ENCODE measurements around the gene IFNB1. TPM values are rescaled to one million over a fixed set of nuclear protein-coding genes. Genes with fewer than 3 reads are reported as not detected.

IFNB1 gene
- total RNA-seq, result not detected
- long read RNA-seq, result 0 reads

DNA sequence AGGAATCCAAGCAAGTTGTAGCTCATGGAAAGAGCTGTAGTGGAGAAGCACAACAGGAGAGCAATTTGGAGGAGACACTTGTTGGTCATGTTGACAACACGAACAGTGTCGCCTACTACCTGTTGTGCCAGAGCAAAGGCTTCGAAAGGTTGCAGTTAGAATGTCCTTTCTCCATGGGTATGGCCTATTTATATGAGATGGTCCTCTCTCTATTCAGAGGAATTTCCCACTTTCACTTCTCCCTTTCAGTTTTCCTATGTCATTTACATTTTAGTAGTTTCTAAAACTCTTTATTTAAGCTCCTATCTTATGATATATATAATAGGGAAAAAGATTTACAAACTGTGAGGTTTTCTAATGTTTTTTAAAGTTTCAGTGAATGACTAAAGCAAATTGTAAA lies at the start of gene IFNB1:
TSS of gene IFNB1 (minus strand) at position 162 of the 400 bp plus-strand sequence. CDS start at position 89, 73 bp downstream.
- no peak for DNase-seq
- H3K27me3 ChIP-seq (ENCODE audit: low read depth), result no peaks in the 10 kb centered on the region
- no peak for ATAC-seq
- peaks cover 3% of the 10 kb centered on the region for H3K4me1 ChIP-seq
- TF ChIP-seq, protein P1, sequence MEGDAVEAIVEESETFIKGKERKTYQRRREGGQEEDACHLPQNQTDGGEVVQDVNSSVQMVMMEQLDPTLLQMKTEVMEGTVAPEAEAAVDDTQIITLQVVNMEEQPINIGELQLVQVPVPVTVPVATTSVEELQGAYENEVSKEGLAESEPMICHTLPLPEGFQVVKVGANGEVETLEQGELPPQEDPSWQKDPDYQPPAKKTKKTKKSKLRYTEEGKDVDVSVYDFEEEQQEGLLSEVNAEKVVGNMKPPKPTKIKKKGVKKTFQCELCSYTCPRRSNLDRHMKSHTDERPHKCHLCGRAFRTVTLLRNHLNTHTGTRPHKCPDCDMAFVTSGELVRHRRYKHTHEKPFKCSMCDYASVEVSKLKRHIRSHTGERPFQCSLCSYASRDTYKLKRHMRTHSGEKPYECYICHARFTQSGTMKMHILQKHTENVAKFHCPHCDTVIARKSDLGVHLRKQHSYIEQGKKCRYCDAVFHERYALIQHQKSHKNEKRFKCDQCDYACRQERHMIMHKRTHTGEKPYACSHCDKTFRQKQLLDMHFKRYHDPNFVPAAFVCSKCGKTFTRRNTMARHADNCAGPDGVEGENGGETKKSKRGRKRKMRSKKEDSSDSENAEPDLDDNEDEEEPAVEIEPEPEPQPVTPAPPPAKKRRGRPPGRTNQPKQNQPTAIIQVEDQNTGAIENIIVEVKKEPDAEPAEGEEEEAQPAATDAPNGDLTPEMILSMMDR (IDR thresholded peaks at IDR 0.05), result no peak
- H3K27ac ChIP-seq, result no peak within 1 kb of the TSS
- intact Hi-C loops (cut with DNase I), result no loop called here
- no peaks in the 10 kb centered on the region for H3K9me3 ChIP-seq
- H3K36me3 ChIP-seq, result no peaks in the 10 kb centered on the region
- H3K4me3 ChIP-seq, result no peak within 1 kb of the TSS

DNA sequence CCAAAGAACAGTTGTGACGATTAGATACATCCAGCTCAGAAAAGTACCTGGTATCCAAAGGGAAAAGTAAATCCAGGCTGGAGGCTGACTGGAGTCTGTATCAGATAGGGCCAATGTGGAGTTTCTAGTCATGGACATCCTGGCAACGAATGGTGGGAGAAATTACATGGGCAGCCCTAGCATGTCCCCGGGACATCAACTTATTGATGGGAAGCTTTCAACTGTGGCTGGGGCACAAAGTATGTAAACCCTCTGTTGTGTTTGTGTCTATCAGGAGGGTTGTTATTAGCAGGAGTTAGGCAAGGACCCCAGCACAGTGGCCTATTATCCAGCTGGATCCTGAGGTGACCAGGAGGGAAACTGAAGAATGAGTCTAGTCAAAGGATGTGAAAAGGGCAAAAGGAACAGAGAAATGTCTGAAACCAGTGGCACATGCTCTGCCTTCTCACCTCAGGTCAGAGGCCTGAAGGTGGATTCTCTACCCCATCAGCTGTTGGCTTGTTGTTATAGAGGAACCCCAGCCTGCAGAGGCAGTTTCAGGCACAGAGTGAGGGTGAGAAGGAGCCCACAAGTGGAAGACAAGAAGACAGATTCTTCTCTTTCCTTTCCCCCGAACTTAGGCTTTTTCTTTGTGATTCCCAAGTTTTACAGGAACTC lies 44.0 kb upstream of the IFNB1 start:
- H3K36me3 ChIP-seq, result no peaks in the 10 kb centered on the region
- intact Hi-C loops (cut with DNase I), result no loop called here
- DNase-seq (no peak), ATAC-seq (no peak)
- H3K27ac ChIP-seq, result no peak overlapping the region
- H3K4me3 ChIP-seq, result no peak overlapping the region
- H3K9me3 ChIP-seq, result no peaks in the 10 kb centered on the region
- no peaks in the 10 kb centered on the region for H3K27me3 ChIP-seq (ENCODE audit: low read depth)
- no peaks in the 10 kb centered on the region for H3K4me1 ChIP-seq
- TF ChIP-seq, protein P1 (IDR thresholded peaks at IDR 0.05), result no peak

DNA sequence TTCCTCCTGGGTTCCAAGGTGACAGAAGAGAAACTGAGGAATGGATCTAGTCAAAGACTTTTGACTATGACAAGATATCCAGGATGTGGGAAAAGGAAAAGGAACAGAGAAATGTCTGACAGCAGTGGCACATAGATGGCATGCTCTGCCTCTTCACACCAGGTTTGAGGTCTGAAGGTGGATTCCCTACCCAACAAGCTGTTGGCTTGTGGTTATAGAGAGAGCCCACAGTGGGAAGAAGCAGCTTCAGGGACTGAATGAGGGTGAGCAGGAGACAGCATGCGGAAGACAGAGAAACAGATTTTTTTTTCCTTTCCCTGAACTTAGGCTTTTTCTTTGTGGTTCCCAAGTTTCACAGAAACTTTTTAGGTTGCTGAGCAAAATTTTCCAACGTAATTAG lies 43.3 kb upstream of the IFNB1 start:
- TF ChIP-seq, protein P1 (IDR thresholded peaks at IDR 0.05), result no peak
- ATAC-seq, result no peak
- no peak overlapping the region for H3K27ac ChIP-seq

DNA sequence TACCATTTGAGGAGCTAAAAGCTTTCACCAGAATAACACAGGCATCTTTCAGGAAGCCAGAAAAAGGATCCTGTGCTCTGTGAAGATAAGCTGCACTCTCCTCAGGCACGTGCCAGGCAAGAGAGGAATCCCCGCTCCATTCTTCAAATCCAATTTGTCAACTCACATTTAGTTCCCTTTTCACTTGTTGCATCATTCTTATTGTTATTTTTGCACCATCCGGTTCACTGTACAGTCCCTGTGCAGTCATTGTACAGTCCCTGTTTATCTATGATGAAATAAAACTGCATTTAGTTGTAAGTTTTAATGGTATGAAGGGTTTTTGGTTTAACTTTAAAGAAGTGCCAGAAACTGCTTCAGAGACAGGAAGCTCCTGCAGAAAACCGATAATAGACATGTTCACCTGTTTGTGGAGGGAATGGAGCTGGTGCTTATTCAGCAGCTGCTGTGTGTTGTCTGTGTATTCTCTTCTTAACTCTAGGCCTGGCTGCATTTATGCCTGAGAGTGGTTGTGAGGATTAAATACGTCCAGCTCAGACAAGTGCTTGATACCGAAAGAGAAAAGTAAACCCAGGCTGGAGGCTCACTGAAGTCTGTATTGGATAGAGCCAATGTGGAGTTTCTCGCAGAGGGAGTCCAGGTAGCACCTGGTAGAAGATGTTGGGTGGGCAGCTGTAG lies 41.5 kb upstream of the IFNB1 start:
- H3K27me3 ChIP-seq (ENCODE audit: low read depth), result no peaks in the 10 kb centered on the region
- no peak overlapping the region for H3K4me3 ChIP-seq
- H3K27ac ChIP-seq, result no peak overlapping the region
- no peaks in the 10 kb centered on the region for H3K36me3 ChIP-seq
- no peaks in the 10 kb centered on the region for H3K9me3 ChIP-seq
- ATAC-seq (peak; percentile 36 to 78), DNase-seq (no peak)
- intact Hi-C loops (cut with DNase I), result no loop called here
- H3K4me1 ChIP-seq, result no peaks in the 10 kb centered on the region
- TF ChIP-seq, protein P1 (IDR thresholded peaks at IDR 0.05), result no peak

More for the DNA sequence above, 43.3 kb upstream of the IFNB1 start:
- intact Hi-C loops (cut with DNase I), result no loop called here
- Histone ChIP-seq H3K9me3 (no peaks in the 10 kb centered on the region), H3K36me3 (no peaks in the 10 kb centered on the region), H3K27me3 (ENCODE audit: low read depth) (no peaks in the 10 kb centered on the region), H3K4me1 (no peaks in the 10 kb centered on the region), H3K4me3 (no peak overlapping the region)
- DNase-seq, result no peak

DNA sequence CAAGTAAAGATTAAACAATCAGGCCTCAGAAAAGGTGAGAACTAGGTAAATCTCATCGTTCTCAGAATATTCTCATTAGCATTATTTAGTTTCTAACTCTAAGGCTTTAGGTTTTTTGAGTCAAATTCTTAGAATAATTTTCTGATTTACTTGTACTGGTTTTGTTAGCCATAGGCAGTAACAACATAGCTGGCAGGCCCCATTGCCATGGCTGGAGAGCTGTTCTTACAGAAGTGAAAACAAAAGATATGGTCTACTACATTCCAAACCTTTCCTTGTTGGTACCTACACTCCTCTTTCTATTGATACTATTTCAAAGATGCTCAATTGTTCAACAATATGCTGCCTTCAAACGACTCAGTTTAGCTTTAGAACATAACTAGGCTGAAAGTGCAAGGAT lies 36.6 kb upstream of the IFNB1 start:
- intact Hi-C loops (cut with DNase I), result no loop called here
- Histone ChIP-seq H3K27me3 (ENCODE audit: low read depth) (no peaks in the 10 kb centered on the region), H3K36me3 (no peaks in the 10 kb centered on the region), H3K9me3 (no peaks in the 10 kb centered on the region), H3K27ac (no peak overlapping the region), H3K4me3 (no peak overlapping the region), H3K4me1 (no peaks in the 10 kb centered on the region)
- DNase-seq, result no peak
- no peak for ATAC-seq
- TF ChIP-seq, protein P1 (IDR thresholded peaks at IDR 0.05), result no peak

All from lower lobe of right lung (tissue), 2 donors.